HG03342 (cell line): ENCODE results near the gene GPA33.

Experiments used
- ATAC-seq: cut with Tn5 transposase; IDR thresholded peaks from one replicate; pipeline ENCODE4 v1.9.1; 2021; ENCODE audit warnings: mild to moderate bottlenecking, moderate library complexity; ENCODE audit not compliant: unreplicated experiment

Gene GPA33

DNA sequence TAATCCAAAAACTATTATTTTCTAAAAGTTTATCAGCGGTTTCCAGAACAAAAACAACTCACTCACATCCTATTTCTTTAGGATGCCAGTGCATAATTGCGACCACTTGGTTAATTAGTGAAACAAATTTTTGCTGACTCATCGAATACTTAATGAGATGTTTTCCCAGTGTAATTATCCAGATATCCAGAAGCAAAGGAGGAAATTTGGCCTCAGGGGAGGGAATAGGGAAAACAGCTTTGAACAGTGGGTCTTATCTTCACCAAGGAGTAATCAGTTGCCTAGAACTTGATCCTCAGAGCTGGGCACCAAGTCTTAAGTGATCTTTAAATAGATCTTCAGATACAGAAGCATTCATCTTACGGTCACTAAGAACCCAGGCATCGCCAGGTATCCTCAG is 28.0 kb upstream of the GPA33 start:
- ATAC-seq = no peak

DNA sequence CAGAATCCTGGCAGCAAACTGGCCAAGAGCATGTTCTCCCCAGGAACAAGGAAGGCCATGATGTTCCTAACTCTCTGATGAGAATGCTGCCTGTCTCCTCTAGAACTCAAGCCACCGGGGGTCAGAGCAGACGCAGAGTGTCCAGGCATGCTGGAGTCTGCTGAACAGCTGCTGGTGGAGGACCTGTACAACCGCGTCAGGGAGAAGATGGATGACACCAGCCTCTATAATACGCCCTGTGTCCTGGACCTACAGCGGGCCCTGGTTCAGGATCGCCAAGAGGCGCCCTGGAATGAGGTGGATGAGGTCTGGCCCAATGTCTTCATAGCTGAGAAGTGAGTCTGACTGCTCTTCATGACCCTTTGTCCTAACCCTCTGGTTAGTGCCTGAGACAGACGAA is 27.0 kb upstream of the GPA33 start:
- ATAC-seq = no peak

DNA sequence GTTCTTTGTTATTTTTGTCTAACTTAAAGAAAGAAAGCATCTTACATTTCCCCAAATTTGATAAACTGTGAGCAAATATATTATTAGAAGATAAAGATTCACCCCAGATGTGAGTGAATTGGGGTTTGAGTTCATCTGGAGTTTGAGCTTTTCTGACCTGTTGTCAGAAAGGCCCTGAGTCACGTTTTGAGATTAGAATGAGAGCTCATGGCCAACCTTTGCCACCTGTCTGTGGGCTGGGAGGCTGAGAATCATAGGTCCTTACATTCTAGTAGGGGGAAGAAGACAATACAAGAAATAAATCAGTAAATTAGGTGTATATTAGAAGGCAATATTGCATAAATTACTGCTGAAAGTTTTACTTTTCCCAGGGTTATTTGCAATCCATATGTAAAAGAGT is 26.0 kb upstream of the GPA33 start:
- ATAC-seq = no peak

- no peak for ATAC-seq
These were observed 25.5 kb upstream of the GPA33 start for GRCh38 chr1:167115655-167116054.

GRCh38 chr1:167114725-167115124 is 24.5 kb upstream of the GPA33 start:
- ATAC-seq = no peak

DNA sequence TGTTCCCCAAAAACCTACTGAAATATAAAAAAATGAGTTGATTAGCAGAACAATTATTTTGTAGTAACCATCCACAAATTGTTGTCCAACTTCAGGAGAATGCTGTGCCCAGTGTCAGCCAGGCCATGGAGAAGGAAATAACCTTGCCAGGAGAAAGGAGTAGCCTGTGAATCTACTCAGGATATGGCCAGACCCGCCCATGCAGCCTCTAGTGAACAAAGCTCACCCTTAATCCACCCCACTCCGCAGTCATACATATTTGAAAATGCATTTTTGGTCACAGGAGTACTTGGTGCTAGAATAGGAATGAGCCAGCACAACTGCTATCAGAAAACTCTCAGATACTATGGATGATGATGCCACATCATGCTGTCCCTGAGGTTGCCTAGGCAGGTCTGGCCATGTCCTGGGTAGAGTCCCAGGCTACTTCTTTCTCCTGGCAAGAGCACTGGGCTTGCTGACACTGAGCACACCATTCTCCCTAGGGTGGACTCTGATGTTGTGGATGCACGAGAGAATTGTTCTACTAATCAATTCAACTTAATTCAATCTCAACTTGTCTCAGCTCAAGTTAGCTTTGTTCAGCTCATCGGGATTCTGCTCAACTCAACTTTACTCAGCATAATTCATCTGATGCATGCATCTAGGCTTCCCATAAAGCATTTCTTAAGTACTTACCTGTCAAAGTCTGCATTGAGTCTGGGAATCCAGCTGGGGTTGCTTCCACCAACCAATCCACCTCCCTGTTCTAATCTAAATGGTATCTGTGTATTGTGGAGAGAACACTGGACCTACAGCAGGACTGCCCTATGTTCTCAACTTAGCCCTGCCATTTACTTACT is 21.9 kb upstream of the GPA33 start:
- no peak for ATAC-seq

- peak; percentile 85 for ATAC-seq
These were observed 20.4 kb upstream of the GPA33 start for GRCh38 chr1:167110586-167110985.

GRCh38 chr1:167109125-167109524 is 18.9 kb upstream of the GPA33 start:
- no peak for ATAC-seq

GRCh38 chr1:167107456-167107855 is 17.3 kb upstream of the GPA33 start:
- ATAC-seq = no peak

DNA sequence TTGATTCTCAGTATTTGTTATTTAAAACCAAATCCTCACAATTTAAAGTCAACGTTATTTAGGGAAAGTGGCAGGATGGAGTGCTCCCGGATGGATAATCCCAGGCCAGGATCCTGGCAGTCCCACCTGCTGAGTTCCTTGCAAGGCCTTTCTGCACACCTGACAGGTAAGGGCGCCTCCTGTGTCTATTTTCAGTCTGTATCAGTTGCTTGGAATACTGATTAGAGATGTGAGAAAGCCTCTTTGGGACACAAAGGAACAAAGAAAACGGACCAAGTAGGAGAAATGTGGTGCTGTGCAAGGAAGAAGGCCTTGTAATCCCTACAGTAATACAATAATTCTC is 15.9 kb upstream of the GPA33 start:
- no peak for ATAC-seq

GRCh38 chr1:167105271-167106118 is 15.3 kb upstream of the GPA33 start:
- ATAC-seq = no peak

DNA sequence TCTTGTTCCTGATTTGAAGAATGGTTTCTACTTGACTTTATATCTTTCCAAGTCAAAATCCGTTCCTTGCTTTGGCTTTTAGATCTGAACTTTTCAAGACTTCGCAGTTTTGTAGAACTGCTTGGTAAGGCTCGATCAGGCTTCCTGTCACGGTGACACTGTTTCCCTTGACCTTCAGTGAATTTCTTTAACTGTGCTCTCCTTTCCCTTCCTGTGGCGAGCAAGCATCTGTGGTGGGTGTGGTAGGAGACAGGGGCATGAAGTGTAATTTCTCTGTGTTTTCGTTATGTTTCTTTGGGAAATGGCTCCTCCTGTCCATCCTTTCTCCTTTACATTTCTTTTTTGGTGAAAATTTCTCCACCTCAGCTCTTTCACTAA is 14.1 kb upstream of the GPA33 start:
- peak; percentile 54 for ATAC-seq

DNA sequence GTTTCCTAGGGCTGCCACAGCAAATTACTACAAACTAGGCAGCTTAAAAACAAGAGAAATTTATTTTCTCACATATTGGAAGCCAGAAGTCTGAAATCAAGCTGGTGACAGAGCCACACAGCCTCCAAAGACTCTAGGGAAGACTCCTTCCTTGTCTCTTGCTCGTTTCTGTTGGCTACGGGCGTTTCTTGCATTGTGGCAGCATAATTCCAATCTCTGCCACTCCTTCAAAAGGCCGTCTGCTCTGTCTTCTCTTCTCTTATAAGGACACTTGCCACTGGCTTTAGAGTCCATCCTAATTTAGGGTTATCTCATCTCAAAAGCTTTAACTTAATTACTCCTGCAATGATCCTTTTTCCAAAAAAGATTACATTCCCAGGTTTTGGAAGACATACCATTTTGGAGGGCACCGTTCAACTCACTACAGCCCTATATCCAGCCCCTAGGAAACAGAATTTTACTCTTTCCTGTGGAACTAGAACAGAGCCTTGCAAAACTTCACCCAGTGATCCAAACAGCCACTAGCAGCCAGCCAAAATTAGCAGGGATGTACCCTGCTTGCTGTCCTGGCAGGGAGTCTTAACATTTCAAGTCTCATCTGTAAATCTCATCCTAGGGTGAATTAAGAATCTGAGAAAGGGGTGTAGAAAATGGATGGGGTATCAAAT is 12.9 kb upstream of the GPA33 start:
- no peak for ATAC-seq

DNA sequence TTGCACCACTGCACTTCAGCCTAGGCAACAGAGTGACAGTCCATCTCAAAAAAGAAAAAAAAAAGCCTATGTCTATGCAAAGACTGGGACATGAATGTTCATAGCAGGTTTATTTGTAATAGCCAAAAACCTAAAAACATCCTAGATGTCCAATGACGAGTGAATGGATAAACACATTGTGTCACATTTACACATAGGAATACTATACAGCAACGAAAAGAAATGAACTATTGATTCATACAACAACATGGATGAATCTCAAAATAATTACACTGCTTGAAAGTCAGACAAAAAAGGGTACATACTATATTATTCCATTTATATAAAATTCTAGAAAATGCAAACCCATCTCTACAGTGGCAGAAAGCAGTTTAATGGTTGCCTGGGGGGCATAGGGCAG is 11.6 kb upstream of the GPA33 start:
- no peak for ATAC-seq

DNA sequence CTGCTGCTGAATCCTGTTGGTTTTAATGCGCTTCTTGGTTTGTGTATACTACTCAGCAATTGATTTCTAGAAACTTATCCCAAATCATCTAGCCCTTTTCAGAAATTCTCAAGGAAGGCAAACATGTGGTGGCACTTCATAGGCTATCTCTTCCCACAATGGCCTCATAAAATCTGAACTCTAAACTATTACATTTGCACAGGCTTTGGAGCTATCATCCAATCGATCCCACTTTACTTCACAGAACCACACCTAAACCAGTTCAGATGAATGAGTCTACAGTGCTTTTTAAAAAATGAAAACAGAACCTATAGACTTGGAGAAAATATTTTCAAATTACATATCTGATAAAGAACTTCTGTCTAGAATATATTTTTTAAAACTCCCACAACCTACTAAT is 10.6 kb upstream of the GPA33 start:
- ATAC-seq = no peak

DNA sequence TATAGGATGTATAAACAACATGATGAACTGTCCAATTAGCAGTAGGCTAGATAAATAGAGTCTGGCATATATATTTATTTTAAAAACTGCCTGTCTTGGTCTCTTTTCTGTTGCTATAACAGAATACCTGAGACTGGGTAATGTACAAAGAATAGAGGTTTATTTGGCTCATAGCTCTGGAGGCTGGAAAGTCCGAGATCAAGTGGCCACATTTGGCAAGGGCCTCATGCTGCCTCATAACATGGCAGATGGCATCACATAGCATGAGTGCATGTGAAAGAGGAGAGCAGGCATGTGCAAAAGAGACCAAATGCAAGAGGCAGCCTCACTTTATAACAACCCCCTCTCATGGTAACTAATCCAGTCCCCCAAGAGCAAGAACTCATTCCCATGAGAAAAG is 9.7 kb upstream of the GPA33 start:
- no peak for ATAC-seq

DNA sequence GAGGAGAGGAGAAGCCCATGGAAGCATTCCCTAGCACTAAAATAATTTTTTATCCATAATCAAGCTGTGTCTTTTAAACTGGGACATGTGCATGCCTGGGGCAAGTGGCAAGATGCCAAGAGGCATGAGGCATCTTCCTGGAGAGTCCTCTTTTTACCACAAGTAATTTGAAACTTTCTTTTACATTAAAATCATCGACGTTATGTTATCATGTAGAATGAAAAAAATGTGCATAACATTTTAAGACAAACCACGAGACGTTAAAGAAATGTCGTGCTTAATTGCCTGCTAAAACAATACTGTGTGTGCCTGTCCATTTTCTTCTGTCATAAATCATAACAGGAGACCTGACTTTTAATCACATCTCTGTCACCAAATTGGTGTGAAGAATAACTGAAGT is 5.2 kb upstream of the GPA33 start:
- no peak for ATAC-seq

GRCh38 chr1:167094690-167095089 is 4.5 kb upstream of the GPA33 start:
- ATAC-seq = no peak

GRCh38 chr1:167093846-167094516 is 3.8 kb upstream of the GPA33 start, which contains the start of gene STYXL2:
STYXL2 (plus strand) TSS chr1:167094075; CDS start chr1:167094850, 775 bp downstream.
- ATAC-seq = no peak

- no peak for ATAC-seq
These were observed 2.5 kb upstream of the GPA33 start for GRCh38 chr1:167092653-167093052.

GRCh38 chr1:167089939-167090313 is 251 bp downstream of the GPA33 start:
- ATAC-seq = no peak
